ENCODE results near the gene SEC14L3.
"Not testable (repeated sequence)": the region's sequence is repeated elsewhere in the genome, so short reads cannot be mapped to it uniquely, and the experiment has no call there.

Gene SEC14L3

GRCh38 chr22:30486118-30486517, 14.3 kb upstream of the SEC14L3 start:
- no peak overlapping the region for H3K4me3 ChIP-seq (ENCODE audit: low read depth, low read length)
- no peaks in the 10 kb centered on the region for H3K27me3 ChIP-seq (ENCODE audit: control insufficient read depth, insufficient read depth, low read length)
- H3K9ac ChIP-seq (ENCODE audit: low read length) = no peak overlapping the region
- H3K27ac ChIP-seq (ENCODE audit: low read depth, low read length) = no peak overlapping the region
- no peaks in the 10 kb centered on the region for H3K9me3 ChIP-seq (ENCODE audit: control insufficient read depth, insufficient read depth, low read depth, low read length)
- no peaks in the 10 kb centered on the region for H3K4me1 ChIP-seq (ENCODE audit: control insufficient read depth, insufficient read depth, low read length)
- H3K36me3 ChIP-seq (ENCODE audit: control insufficient read depth, insufficient read depth, low read length) = no peaks in the 10 kb centered on the region

- H3K9me3 ChIP-seq (ENCODE audit: control insufficient read depth, insufficient read depth, low read depth, low read length) = no peaks in the 10 kb centered on the region
- no peaks in the 10 kb centered on the region for H3K27me3 ChIP-seq (ENCODE audit: control insufficient read depth, insufficient read depth, low read length)
These were observed 13.7 kb upstream of the SEC14L3 start for GRCh38 chr22:30485362-30485988.

GRCh38 chr22:30483169-30483568, 11.4 kb upstream of the SEC14L3 start:
- Histone ChIP-seq H3K9ac (ENCODE audit: low read length) (no peak overlapping the region), H3K4me1 (ENCODE audit: control insufficient read depth, insufficient read depth, low read length) (no peaks in the 10 kb centered on the region), H3K4me3 (ENCODE audit: low read depth, low read length) (no peak overlapping the region), H3K27me3 (ENCODE audit: control insufficient read depth, insufficient read depth, low read length) (no peaks in the 10 kb centered on the region), H3K27ac (ENCODE audit: low read depth, low read length) (no peak overlapping the region), H3K9me3 (ENCODE audit: control insufficient read depth, insufficient read depth, low read depth, low read length) (no peaks in the 10 kb centered on the region), H3K36me3 (ENCODE audit: control insufficient read depth, insufficient read depth, low read length) (no peaks in the 10 kb centered on the region)

More at GRCh38 chr22:30485362-30485988, 13.7 kb upstream of the SEC14L3 start:
- Histone ChIP-seq H3K27ac (ENCODE audit: low read depth, low read length) (no peak overlapping the region), H3K36me3 (ENCODE audit: control insufficient read depth, insufficient read depth, low read length) (no peaks in the 10 kb centered on the region), H3K4me1 (ENCODE audit: control insufficient read depth, insufficient read depth, low read length) (no peaks in the 10 kb centered on the region), H3K4me3 (ENCODE audit: low read depth, low read length) (no peak overlapping the region), H3K9ac (ENCODE audit: low read length) (no peak overlapping the region)

- Histone ChIP-seq H3K27ac (ENCODE audit: low read depth, low read length) (no peak overlapping the region), H3K36me3 (ENCODE audit: control insufficient read depth, insufficient read depth, low read length) (no peaks in the 10 kb centered on the region), H3K9me3 (ENCODE audit: control insufficient read depth, insufficient read depth, low read depth, low read length) (no peaks in the 10 kb centered on the region), H3K9ac (ENCODE audit: low read length) (no peak overlapping the region), H3K4me1 (ENCODE audit: control insufficient read depth, insufficient read depth, low read length) (no peaks in the 10 kb centered on the region), H3K27me3 (ENCODE audit: control insufficient read depth, insufficient read depth, low read length) (no peaks in the 10 kb centered on the region), H3K4me3 (ENCODE audit: low read depth, low read length) (no peak overlapping the region)
These were observed 9.9 kb upstream of the SEC14L3 start for GRCh38 chr22:30481711-30482110.

- Histone ChIP-seq H3K36me3 (ENCODE audit: control insufficient read depth, insufficient read depth, low read length) (no peaks in the 10 kb centered on the region), H3K9me3 (ENCODE audit: control insufficient read depth, insufficient read depth, low read depth, low read length) (no peaks in the 10 kb centered on the region), H3K27ac (ENCODE audit: low read depth, low read length) (no peak overlapping the region), H3K4me1 (ENCODE audit: control insufficient read depth, insufficient read depth, low read length) (no peaks in the 10 kb centered on the region), H3K27me3 (ENCODE audit: control insufficient read depth, insufficient read depth, low read length) (no peaks in the 10 kb centered on the region), H3K9ac (ENCODE audit: low read length) (no peak overlapping the region), H3K4me3 (ENCODE audit: low read depth, low read length) (no peak overlapping the region)
These were observed 8.2 kb upstream of the SEC14L3 start for GRCh38 chr22:30479981-30480380.

- Histone ChIP-seq H3K4me3 (ENCODE audit: low read depth, low read length) (no peak overlapping the region), H3K36me3 (ENCODE audit: control insufficient read depth, insufficient read depth, low read length) (no peaks in the 10 kb centered on the region), H3K4me1 (ENCODE audit: control insufficient read depth, insufficient read depth, low read length) (no peaks in the 10 kb centered on the region), H3K27ac (ENCODE audit: low read depth, low read length) (no peak overlapping the region), H3K9me3 (ENCODE audit: control insufficient read depth, insufficient read depth, low read depth, low read length) (no peaks in the 10 kb centered on the region), H3K9ac (ENCODE audit: low read length) (no peak overlapping the region), H3K27me3 (ENCODE audit: control insufficient read depth, insufficient read depth, low read length) (peaks cover 18% of the 10 kb centered on the region; the same call in 1 of the 2 replicates)
These were observed 3.0 kb upstream of the SEC14L3 start for GRCh38 chr22:30474683-30475424.

GRCh38 chr22:30474121-30474520, 2.3 kb upstream of the SEC14L3 start:
- peaks cover 18% of the 10 kb centered on the region; the same call in 1 of the 2 replicates for H3K27me3 ChIP-seq (ENCODE audit: control insufficient read depth, insufficient read depth, low read length)
- no peak overlapping the region for H3K4me3 ChIP-seq (ENCODE audit: low read depth, low read length)
- H3K4me1 ChIP-seq (ENCODE audit: control insufficient read depth, insufficient read depth, low read length) = no peaks in the 10 kb centered on the region
- H3K36me3 ChIP-seq (ENCODE audit: control insufficient read depth, insufficient read depth, low read length) = no peaks in the 10 kb centered on the region
- no peaks in the 10 kb centered on the region for H3K9me3 ChIP-seq (ENCODE audit: control insufficient read depth, insufficient read depth, low read depth, low read length)
- H3K9ac ChIP-seq (ENCODE audit: low read length) = no peak overlapping the region
- no peak overlapping the region for H3K27ac ChIP-seq (ENCODE audit: low read depth, low read length)

GRCh38 chr22:30472994-30473720, 1.3 kb upstream of the SEC14L3 start:
- Histone ChIP-seq H3K4me1 (ENCODE audit: control insufficient read depth, insufficient read depth, low read length) (no peaks in the 10 kb centered on the region), H3K27me3 (ENCODE audit: control insufficient read depth, insufficient read depth, low read length) (peaks cover 18% of the 10 kb centered on the region; the same call in 1 of the 2 replicates), H3K4me3 (ENCODE audit: low read depth, low read length) (no peak overlapping the region), H3K27ac (ENCODE audit: low read depth, low read length) (no peak overlapping the region), H3K9me3 (ENCODE audit: control insufficient read depth, insufficient read depth, low read depth, low read length) (no peaks in the 10 kb centered on the region), H3K36me3 (ENCODE audit: control insufficient read depth, insufficient read depth, low read length) (no peaks in the 10 kb centered on the region), H3K9ac (ENCODE audit: low read length) (no peak overlapping the region)

- Histone ChIP-seq H3K27ac (ENCODE audit: low read depth, low read length) (no peak overlapping the region), H3K4me1 (ENCODE audit: control insufficient read depth, insufficient read depth, low read length) (no peaks in the 10 kb centered on the region), H3K9me3 (ENCODE audit: control insufficient read depth, insufficient read depth, low read depth, low read length) (no peaks in the 10 kb centered on the region), H3K36me3 (ENCODE audit: control insufficient read depth, insufficient read depth, low read length) (no peaks in the 10 kb centered on the region), H3K27me3 (ENCODE audit: control insufficient read depth, insufficient read depth, low read length) (peaks cover 24% of the 10 kb centered on the region; the same call in 1 of the 2 replicates), H3K9ac (ENCODE audit: low read length) (no peak overlapping the region), H3K4me3 (ENCODE audit: low read depth, low read length) (no peak overlapping the region)
These were observed 1.2 kb downstream of the SEC14L3 start for GRCh38 chr22:30470655-30471054.

GRCh38 chr22:30469165-30469564, 2.7 kb downstream of the SEC14L3 start:
- no peak overlapping the region for H3K4me3 ChIP-seq (ENCODE audit: low read depth, low read length)
- no peak overlapping the region for H3K9ac ChIP-seq (ENCODE audit: low read length)
- H3K27ac ChIP-seq (ENCODE audit: low read depth, low read length) = no peak overlapping the region
- no peaks in the 10 kb centered on the region for H3K36me3 ChIP-seq (ENCODE audit: control insufficient read depth, insufficient read depth, low read length)
- no peaks in the 10 kb centered on the region for H3K9me3 ChIP-seq (ENCODE audit: control insufficient read depth, insufficient read depth, low read depth, low read length)
- peaks cover 35% of the 10 kb centered on the region; the same call in 1 of the 2 replicates for H3K27me3 ChIP-seq (ENCODE audit: control insufficient read depth, insufficient read depth, low read length)
- no peaks in the 10 kb centered on the region for H3K4me1 ChIP-seq (ENCODE audit: control insufficient read depth, insufficient read depth, low read length)

GRCh38 chr22:30460555-30460954, 11.3 kb downstream of the SEC14L3 start:
- H3K27ac ChIP-seq (ENCODE audit: low read depth, low read length); H3K4me1 ChIP-seq (ENCODE audit: control insufficient read depth, insufficient read depth, low read length); H3K36me3 ChIP-seq (ENCODE audit: control insufficient read depth, insufficient read depth, low read length); H3K4me3 ChIP-seq (ENCODE audit: low read depth, low read length); H3K9me3 ChIP-seq (ENCODE audit: control insufficient read depth, insufficient read depth, low read depth, low read length); H3K27me3 ChIP-seq (ENCODE audit: control insufficient read depth, insufficient read depth, low read length); H3K9ac ChIP-seq (ENCODE audit: low read length): not testable (repeated sequence)

All from HUES6 (cell line).